HG03565 (cell line): ENCODE measurements around the gene GLYR1.

Source experiments
- ATAC-seq: cut with Tn5 transposase; IDR thresholded peaks from one replicate; pipeline ENCODE4 v1.9.1; 2021; ENCODE audit warnings: mild to moderate bottlenecking, moderate library complexity; ENCODE audit not compliant: unreplicated experiment

GLYR1 gene

GRCh38 chr16:4880006-4880580, 33.0 kb upstream of the GLYR1 start:
- ATAC-seq: no peak

- ATAC-seq: no peak
Observed at GRCh38 chr16:4879049-4879448, 32.0 kb upstream of the GLYR1 start.

GRCh38 chr16:4877380-4877685, 30.2 kb upstream of the GLYR1 start:
- ATAC-seq: no peak

GRCh38 chr16:4876646-4877379, 29.7 kb upstream of the GLYR1 start:
- ATAC-seq: no peak

GRCh38 chr16:4874666-4875065, 27.6 kb upstream of the GLYR1 start:
- ATAC-seq: no peak

GRCh38 chr16:4873091-4873490, 26.0 kb upstream of the GLYR1 start:
- no peak for ATAC-seq

- no peak for ATAC-seq
Observed at GRCh38 chr16:4871071-4871470, 24.0 kb upstream of the GLYR1 start.

GRCh38 chr16:4870138-4870671, 23.1 kb upstream of the GLYR1 start:
- ATAC-seq: no peak

GRCh38 chr16:4869147-4869805, 22.2 kb upstream of the GLYR1 start:
- no peak for ATAC-seq

GRCh38 chr16:4868535-4868934, 21.4 kb upstream of the GLYR1 start:
- ATAC-seq: no peak

GRCh38 chr16:4868026-4868425, 20.9 kb upstream of the GLYR1 start:
- no peak for ATAC-seq

GRCh38 chr16:4866586-4866985, 19.5 kb upstream of the GLYR1 start:
- ATAC-seq: no peak

- ATAC-seq: no peak
Observed at GRCh38 chr16:4865231-4865860, 18.3 kb upstream of the GLYR1 start.

- no peak for ATAC-seq
Observed at GRCh38 chr16:4864728-4865127, 17.6 kb upstream of the GLYR1 start.

GRCh38 chr16:4862639-4863038, 15.6 kb upstream of the GLYR1 start:
- ATAC-seq: no peak

GRCh38 chr16:4860727-4861342, 13.7 kb upstream of the GLYR1 start:
- no peak for ATAC-seq

GRCh38 chr16:4859900-4860255, 12.8 kb upstream of the GLYR1 start:
- no peak for ATAC-seq

- no peak for ATAC-seq
Observed at GRCh38 chr16:4859190-4859899, 12.3 kb upstream of the GLYR1 start.

- no peak for ATAC-seq
Observed at GRCh38 chr16:4855804-4856203, 8.7 kb upstream of the GLYR1 start.

- ATAC-seq: no peak
Observed at GRCh38 chr16:4855371-4855770, 8.3 kb upstream of the GLYR1 start.
